Activated CD4-positive, alpha-beta T cell treated with anti-CD3 and anti-CD28 coated beads, Interleukin-2, Interleukin-6, amounts not matched to agents 100 ng/mL and 50 ng/mL, durations not matched to agents 16 hours and 8 hours (primary cell): ENCODE measurements around the gene YIPF2.
"Not testable (repeated sequence)": the region's sequence is repeated elsewhere in the genome, so short reads cannot be mapped to it uniquely, and the experiment has no call there.

Experiments used
- DNase-seq: peaks from one replicate; pipeline ENCODE4 v3.0.0-alpha.2; 2020

YIPF2 gene

GRCh38 chr19:10908380-10908960 is 20.0 kb downstream of the YIPF2 start:
- no peak for DNase-seq

GRCh38 chr19:10907925-10908324 is 20.5 kb downstream of the YIPF2 start:
- DNase-seq = no peak

GRCh38 chr19:10899151-10899653 is 29.2 kb downstream of the YIPF2 start:
- DNase-seq = no peak

GRCh38 chr19:10898633-10899032 is 29.8 kb downstream of the YIPF2 start:
- no peak for DNase-seq

DNA sequence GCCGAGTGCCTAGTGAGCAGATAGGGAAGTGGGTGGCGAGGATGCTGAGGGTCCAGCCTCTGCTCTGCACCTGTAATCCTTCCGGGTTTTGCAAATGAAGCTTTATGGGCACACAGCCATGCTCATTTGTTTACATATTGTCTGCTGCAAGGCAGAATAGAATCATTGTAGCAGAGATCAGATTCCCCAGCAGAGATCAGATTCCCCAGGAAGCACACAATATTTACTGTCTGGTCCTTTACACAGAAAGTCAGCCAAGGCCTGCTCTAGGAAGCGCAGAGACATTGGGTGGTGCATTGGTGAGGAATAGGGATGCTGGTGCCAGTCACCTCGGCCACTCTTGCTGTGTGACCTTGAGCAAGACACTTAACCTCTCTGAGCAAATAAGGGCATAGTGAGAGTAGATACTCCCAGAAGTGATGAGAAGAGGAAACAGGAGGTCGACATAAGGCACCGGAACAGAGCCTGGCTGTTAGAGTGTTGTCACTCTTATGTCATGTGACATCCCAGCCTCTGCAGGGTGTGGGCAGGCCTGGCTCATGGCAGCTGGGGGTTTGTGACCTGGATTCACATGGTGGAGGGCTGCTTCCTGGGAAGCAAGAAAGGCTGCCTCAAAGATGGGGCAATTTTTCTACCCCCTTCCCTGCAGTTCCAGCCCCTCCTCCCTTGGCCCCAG is 31.4 kb downstream of the YIPF2 start:
- DNase-seq = peak; percentile 11

DNA sequence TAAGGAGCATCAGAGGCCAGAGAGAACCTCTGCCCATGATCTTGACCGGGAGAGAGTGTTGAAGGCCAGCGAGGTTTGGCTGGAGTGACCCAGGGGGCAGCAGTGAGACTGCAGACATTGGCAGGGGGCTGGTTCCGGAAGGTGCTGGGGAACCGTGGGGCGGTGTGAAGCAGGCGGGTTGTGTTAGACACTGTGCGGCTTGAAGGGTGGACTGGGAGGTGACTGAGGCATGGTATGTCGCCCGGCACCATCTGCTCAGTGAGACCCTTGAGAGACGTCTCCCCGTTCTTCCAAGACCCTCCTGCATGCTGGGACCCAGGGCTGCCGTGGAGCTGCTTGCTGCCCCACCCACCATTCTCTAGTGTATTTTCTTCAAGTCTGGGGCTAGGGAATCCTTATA is 32.5 kb downstream of the YIPF2 start:
- DNase-seq = no peak

DNA sequence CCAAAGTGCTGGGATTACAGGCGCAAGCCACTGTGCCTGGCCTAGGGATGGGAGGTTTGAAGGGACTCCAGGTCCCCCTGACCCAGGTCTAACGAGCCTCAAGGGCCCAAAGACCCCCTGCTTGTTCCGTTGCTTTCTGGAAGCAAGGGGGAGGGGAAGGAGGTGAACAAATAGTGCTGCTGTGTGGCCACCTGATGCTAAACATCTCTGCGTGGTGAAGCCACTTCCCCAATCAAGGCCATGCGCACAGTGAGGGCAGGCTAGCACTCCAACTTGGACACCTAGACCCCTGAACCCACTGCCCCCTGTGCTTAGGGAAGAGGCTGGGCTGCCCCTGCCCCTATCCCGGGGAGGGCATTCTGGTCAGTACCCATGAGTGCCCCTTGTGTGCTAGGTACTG is 33.1 kb downstream of the YIPF2 start:
- DNase-seq = no peak

DNA sequence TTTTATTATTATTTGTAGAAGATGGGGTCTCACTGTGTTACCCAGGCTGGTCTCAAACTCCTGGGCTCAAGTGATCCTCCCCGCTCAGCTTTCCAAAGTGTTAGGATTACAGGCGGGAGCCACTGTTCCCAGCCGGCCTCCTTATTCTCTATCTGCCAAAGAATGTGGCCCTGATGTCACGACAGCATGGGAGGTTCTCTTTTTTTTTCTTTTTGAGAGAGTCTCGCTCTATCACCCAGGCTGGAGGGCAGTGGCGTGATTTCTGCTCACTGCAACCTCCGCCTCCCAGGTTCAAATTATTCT is 33.6 kb downstream of the YIPF2 start:
- no peak for DNase-seq

GRCh38 chr19:10892256-10892655 is 36.2 kb downstream of the YIPF2 start:
- DNase-seq = no peak

DNA sequence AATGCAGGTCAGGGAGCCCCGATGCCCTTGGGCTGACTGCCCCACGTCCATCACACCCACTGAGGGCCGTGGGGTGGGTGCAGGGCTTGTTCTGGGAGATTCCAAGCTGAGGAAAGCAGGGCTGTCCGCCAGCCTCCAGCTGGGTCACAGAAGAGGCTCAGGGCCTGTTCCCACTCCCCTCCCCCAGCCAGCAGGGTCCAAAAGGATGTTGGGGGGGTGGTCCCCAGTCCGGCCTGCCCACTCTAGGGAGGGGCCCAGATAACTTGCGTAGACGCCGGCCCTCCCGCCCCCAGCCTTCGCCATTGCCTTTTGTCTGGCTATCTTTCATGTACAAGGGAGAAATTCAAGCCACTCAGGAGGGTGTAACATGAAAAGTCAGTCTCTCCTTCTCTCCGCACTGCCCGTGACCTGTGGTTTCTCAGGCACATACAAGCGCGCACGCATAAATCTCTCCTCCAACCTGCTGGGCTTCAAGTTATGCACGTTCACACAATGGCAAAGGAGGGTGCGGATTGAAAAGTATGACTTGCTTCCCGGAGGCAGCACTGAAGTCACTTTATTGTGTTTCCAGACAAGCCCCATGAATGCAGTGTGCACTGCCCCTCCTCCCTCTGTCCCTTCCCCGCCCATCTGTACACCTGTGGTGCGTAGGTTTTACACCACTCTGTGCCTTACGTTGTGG is 36.9 kb downstream of the YIPF2 start:
- DNase-seq = no peak

DNA sequence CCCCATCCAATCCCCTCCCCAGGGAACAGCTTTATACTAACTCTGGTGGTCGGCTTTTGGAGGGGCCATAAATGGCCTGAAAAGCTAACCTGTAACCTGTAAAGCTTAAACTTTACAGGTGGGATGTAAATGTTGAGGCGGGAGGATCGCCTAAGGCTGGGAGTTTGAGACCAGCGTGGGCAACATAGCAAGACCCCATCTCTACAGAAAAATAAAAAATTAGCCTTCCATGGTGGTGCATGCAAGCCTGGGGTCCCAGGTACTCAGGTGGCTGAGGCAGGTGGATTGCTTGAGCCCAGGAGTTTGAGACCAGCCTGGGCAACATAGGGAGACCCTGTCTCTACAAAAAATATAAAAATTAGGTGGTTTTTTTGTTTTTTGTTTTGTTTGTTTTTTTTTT is 38.6 kb downstream of the YIPF2 start:
- DNase-seq = no peak

GRCh38 chr19:10888421-10888866 is 40.0 kb downstream of the YIPF2 start:
- no peak for DNase-seq

- no peak for DNase-seq
These were observed 40.6 kb downstream of the YIPF2 start for GRCh38 chr19:10887616-10888367.

- DNase-seq = no peak
These were observed 43.0 kb downstream of the YIPF2 start for GRCh38 chr19:10885201-10886169.

- DNase-seq = no peak
These were observed 44.2 kb downstream of the YIPF2 start for GRCh38 chr19:10884274-10884673.

DNA sequence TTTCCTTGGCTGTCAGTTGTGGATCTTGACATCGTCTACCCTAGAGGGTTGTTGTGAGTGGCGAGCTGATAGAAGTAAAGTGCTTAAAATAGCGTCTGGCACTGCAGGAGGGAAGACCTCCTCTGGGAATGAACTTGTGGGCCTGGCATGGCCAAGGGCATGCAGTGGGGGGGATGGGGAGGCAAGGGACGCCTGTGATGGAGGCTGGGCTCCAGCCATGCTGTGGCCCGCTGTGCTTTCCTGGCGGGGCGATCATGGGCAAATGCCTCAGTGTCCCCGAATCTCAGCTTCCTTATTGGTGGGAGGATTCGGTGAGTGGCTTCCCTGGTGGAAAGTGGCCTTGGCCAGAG is 46.4 kb downstream of the YIPF2 start:
- DNase-seq = no peak

DNA sequence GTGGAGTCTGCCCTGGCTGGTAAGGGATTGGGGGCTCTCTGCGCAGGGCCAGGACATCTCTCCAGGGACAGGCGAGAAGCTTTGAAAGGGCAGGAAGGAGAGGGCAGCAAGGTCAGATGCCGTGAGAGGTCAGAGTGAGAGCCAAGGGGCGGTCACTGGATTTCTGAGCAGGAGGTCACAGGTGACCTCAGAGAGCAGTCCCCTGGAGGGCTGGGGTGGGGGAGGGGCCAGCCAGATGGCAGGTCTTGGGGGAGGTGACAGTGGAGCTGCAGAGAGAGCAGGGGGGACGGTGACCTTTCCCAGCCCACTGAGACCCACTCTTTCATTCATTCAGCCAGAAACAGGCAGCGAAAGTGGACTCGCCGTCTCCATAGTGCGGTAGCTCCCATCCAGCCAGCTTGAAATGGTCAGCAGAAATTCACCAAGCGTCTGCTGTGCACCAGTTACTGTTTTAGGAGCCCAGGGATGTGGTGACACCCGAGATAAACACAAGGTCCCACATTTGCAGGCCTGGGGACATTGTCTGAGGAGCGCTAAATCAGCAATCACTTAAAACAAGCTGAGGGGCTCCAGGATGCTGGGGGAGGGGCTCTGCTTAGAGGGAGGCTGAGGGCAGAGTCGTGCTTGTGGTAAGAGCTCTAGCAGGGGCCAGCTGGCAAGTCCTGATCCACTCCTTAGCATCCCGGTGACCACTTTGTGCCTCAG is 46.9 kb downstream of the YIPF2 start:
- no peak for DNase-seq

- peak; percentile 22 for DNase-seq
These were observed 50.2 kb downstream of the YIPF2 start for GRCh38 chr19:10878253-10878652.

- DNase-seq = not testable (repeated sequence)
These were observed 50.8 kb downstream of the YIPF2 start for GRCh38 chr19:10877608-10878007.

- DNase-seq = peak; percentile 64
These were observed 51.8 kb downstream of the YIPF2 start for GRCh38 chr19:10876459-10877240.

- DNase-seq = no peak
These were observed 54.4 kb downstream of the YIPF2 start for GRCh38 chr19:10874024-10874423.
